Mucosa of descending colon (tissue), 3 donors: ENCODE data around the gene GLCCI1. TPM values are rescaled to one million over a fixed set of nuclear protein-coding genes. Genes with fewer than 3 reads are reported as not detected.
"Not testable (repeated sequence)": the region's sequence is repeated elsewhere in the genome, so short reads cannot be mapped to it uniquely, and the experiment has no call there.

Experiments
- ATAC-seq: fragments of 200-7000 bp; cut with Tn5 transposase; one replicate; pipeline ENCODE4 v1.9.1; 2020; ENCODE audit warnings: mild to moderate bottlenecking, moderate library complexity
- DNase-seq, 3 donors: peaks; one replicate each; pipeline ENCODE4 v3.0.0-alpha.2; 2020
- H3K36me3 ChIP-seq: fragments of 200-600 bp; one replicate; pipeline ENCODE4 v1.8.0; 2021; ENCODE audit warnings: low read depth, mild to moderate bottlenecking
- H3K4me1 ChIP-seq: fragments of 200-600 bp; one replicate; pipeline ENCODE4 v1.8.0; 2021; ENCODE audit warnings: low read depth, mild to moderate bottlenecking
- H3K4me3 ChIP-seq: fragments of 200-600 bp; one replicate; pipeline ENCODE4 v1.8.0; 2021; ENCODE audit warnings: mild to moderate bottlenecking
- H3K9me3 ChIP-seq: fragments of 200-600 bp; one replicate; pipeline ENCODE4 v1.8.0; 2021; ENCODE audit warnings: mild to moderate bottlenecking
- CTCF ChIP-seq: fragments of 200-600 bp; IDR thresholded peaks from one replicate; pipeline ENCODE4 v1.8.0; 2022; ENCODE audit warnings: antibody characterized with exemption, mild to moderate bottlenecking
- intact Hi-C, 2 donors: fragments of 100-400 bp; cut with DNase I in 1 of 2; cut with micrococcal nuclease in 1 of 2; formaldehyde crosslinking; loops; one replicate each; pipeline versions ENCODE4 v1.11.0 to v1.11.1; 2022; cut with DNase I, micrococcal nuclease
- total RNA-seq, 3 donors: library from RNA; stranded (reverse); fragmentation: NEBNext Ultra II Directional in 2 of 3; extraction: Animal tissue kit (Norgen Biotek cat#: 25700) in 2 of 3; gene quantifications; one replicate each; pipeline versions ENCODE4 v1.2.1 to v1.2.4, GENCODE V29; 2021 to 2023
- donor health status: DM: no; HTN: no; CAD: no; lungs with moderate emphysema.
- donor health status: DM: no; HTN: no; CAD: no.
- donor health status: DM: no; HTN: yes; CAD: no.

GLCCI1 gene
- total RNA-seq, 3 donors from 2014 or later: 9.2 to 14.0 (median 12.3) TPM

GRCh38 chr7:8085420-8085819 lies 116.8 kb downstream of the GLCCI1 start:
- intact Hi-C loops: no loop called here
- no peaks in the 10 kb centered on the region for H3K4me1 ChIP-seq
- TF ChIP-seq CTCF: no peak
- no peaks in the 10 kb centered on the region for H3K36me3 ChIP-seq
- H3K9me3 ChIP-seq: no peaks in the 10 kb centered on the region
- ATAC-seq (no peak), DNase-seq (no peak)
- H3K4me3 ChIP-seq: no peak overlapping the region

DNA sequence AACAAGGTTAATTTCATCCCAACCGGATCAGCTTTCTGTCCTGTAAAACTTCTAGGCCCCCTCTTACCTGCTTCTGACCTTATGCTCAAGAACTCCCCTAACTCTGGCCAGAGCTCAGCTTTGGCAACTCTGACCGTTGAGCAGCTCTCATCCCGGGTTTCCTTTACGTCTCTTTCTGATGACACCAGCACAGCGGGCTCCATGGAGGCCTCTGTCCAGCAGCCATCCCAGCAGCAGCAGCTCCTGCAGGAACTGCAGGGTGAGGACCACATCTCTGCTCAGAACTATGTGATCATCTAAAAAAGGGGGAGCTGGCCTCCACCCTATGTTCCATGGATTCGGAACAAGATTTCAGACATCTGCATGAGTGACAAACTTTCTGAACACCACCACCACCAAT lies 117.6 kb downstream of the GLCCI1 start:
- TF ChIP-seq CTCF: no peak
- no peak for ATAC-seq
- Histone ChIP-seq H3K36me3 (no peaks in the 10 kb centered on the region), H3K9me3 (no peaks in the 10 kb centered on the region), H3K4me1 (no peaks in the 10 kb centered on the region), H3K4me3 (no peak overlapping the region)
- DNase-seq: no peak
- intact Hi-C loops: no loop called here

DNA sequence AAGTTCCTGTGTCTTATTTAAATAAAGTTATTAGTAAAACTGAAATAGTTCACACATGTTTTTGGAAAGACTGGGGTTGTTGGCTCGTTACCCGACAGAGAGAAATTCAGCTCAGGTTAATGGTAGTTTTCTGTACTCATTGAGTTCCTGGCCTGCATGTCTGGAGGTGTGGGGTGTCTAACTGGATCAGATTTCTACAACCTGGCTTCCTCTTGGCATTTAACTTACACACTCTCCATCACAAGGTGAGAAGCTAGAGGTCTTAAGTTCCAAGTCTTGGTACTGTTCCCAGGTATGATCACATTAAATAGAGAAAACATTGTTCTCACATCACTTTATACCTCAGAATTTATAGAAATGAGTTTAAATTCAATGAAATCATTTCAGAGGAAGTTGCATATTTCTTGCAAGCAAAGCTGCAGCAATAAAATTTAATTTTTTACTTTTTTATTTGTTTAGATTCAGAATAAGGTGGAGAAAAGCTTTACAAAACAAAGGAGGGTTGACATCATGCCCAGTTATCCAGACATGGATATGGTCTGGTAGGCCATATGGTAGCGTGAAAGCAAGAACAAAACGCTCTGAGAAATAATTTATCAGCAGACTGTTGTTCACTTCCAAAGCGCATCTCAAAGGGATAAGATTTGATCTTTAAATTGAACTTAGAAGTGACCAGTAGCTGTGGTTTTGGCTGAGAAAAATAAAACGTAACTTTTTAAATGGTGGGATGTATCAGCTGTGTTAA lies 120.6 kb downstream of the GLCCI1 start:
- no peak for ATAC-seq
- no peaks in the 10 kb centered on the region for H3K9me3 ChIP-seq

GRCh38 chr7:8092140-8092539 lies 123.5 kb downstream of the GLCCI1 start:
- peaks cover 4% of the 10 kb centered on the region for H3K4me1 ChIP-seq
- DNase-seq (no peak), ATAC-seq (no peak)
- no peak for TF ChIP-seq CTCF
- no peaks in the 10 kb centered on the region for H3K9me3 ChIP-seq
- intact Hi-C loops: no loop called here
- no peak overlapping the region for H3K4me3 ChIP-seq
- H3K36me3 ChIP-seq: no peaks in the 10 kb centered on the region

More for the DNA sequence above, 120.6 kb downstream of the GLCCI1 start:
- DNase-seq: no peak
- Histone ChIP-seq H3K36me3 (no peaks in the 10 kb centered on the region), H3K4me3 (no peak overlapping the region), H3K4me1 (no peaks in the 10 kb centered on the region)
- intact Hi-C loops: no loop called here
- TF ChIP-seq CTCF: no peak

- TF ChIP-seq CTCF: no peak
- ATAC-seq: peak; percentile 93
Measured at GRCh38 chr7:8094164-8095140, 125.9 kb downstream of the GLCCI1 start.

GRCh38 chr7:8101292-8101691 lies 132.7 kb downstream of the GLCCI1 start:
- H3K36me3 ChIP-seq, intact Hi-C loops, DNase-seq, H3K9me3 ChIP-seq, H3K4me3 ChIP-seq, ATAC-seq, H3K4me1 ChIP-seq: not testable (repeated sequence)

More at GRCh38 chr7:8094164-8095140, 125.9 kb downstream of the GLCCI1 start:
- no peak for DNase-seq
- H3K4me1 ChIP-seq: peaks cover 4% of the 10 kb centered on the region
- no peaks in the 10 kb centered on the region for H3K9me3 ChIP-seq
- intact Hi-C loops: no loop called here
- no peak overlapping the region for H3K4me3 ChIP-seq
- no peaks in the 10 kb centered on the region for H3K36me3 ChIP-seq
